ENCODE data around the gene KIR2DL4.
"Not testable (repeated sequence)": the region's sequence is repeated elsewhere in the genome, so short reads cannot be mapped to it uniquely, and the experiment has no call there.

The KIR2DL4 gene

DNA sequence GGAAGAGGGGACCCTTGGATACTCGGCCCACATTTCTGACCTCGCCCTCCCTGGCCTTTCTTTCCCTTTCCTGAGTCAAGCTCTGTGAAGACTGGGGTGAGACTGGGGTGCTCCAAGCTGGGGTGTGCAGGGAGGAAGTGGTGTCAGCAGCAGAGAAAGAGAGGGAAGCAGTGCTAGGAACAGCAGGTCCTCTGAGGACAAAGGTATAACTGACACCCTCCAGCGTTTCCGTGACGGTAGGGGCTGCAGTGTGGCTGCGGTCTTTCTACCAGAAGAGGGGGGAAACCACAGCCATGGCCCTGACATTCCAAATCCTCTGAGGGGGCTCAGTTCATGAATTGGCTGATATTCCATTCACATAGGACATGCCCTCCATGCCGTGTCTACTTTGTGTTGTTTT lies 47.9 kb downstream of the KIR2DL4 start:
- Histone ChIP-seq H3K4me3 (ENCODE audit: low read depth, low read length) (no peak overlapping the region), H3K27me3 (replicated peaks) (no peaks in the 10 kb centered on the region), H3K36me3 (replicated peaks) (no peaks in the 10 kb centered on the region), H3K27ac (no peak overlapping the region)
- TF ChIP-seq, protein P1, sequence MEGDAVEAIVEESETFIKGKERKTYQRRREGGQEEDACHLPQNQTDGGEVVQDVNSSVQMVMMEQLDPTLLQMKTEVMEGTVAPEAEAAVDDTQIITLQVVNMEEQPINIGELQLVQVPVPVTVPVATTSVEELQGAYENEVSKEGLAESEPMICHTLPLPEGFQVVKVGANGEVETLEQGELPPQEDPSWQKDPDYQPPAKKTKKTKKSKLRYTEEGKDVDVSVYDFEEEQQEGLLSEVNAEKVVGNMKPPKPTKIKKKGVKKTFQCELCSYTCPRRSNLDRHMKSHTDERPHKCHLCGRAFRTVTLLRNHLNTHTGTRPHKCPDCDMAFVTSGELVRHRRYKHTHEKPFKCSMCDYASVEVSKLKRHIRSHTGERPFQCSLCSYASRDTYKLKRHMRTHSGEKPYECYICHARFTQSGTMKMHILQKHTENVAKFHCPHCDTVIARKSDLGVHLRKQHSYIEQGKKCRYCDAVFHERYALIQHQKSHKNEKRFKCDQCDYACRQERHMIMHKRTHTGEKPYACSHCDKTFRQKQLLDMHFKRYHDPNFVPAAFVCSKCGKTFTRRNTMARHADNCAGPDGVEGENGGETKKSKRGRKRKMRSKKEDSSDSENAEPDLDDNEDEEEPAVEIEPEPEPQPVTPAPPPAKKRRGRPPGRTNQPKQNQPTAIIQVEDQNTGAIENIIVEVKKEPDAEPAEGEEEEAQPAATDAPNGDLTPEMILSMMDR (IDR thresholded peaks at IDR 0.05; ENCODE audit: low read depth, low read length, missing control alignments), result no peak
- DNase-seq, result no peak
- in situ Hi-C loops (cut with HindIII; ENCODE audit: low pct_ligation_motif_present, low sequenced_read_pairs), result no loop called here

GRCh38 chr19:54855241-54855640 lies 51.8 kb downstream of the KIR2DL4 start:
- H3K36me3 ChIP-seq (replicated peaks); in situ Hi-C loops (cut with HindIII; ENCODE audit: low pct_ligation_motif_present, low sequenced_read_pairs); DNase-seq; H3K4me3 ChIP-seq (ENCODE audit: low read depth, low read length); H3K27me3 ChIP-seq (replicated peaks); H3K27ac ChIP-seq: not testable (repeated sequence)

DNA sequence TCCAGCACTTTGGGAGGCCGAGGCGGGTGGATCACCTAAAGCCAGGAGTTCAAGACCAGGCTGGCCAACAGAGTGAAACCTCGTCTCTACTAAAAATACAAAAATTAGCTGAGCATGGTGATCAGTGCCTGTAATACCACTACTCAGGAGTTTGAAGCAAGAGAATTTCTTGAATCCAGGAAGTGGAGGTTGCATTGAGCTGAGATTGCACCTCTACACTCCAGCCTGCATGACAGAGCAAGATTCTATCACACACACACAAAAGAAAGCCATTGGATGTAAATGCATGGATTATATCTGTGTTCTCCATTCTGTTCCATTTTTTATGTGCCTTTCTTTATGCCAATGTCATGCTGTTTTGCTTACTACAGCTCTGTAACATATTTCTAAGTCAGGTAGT lies 55.1 kb downstream of the KIR2DL4 start:
- H3K27ac ChIP-seq; in situ Hi-C loops (cut with HindIII; ENCODE audit: low pct_ligation_motif_present, low sequenced_read_pairs); DNase-seq; H3K4me3 ChIP-seq (ENCODE audit: low read depth, low read length); H3K27me3 ChIP-seq (replicated peaks); H3K36me3 ChIP-seq (replicated peaks): not testable (repeated sequence)

DNA sequence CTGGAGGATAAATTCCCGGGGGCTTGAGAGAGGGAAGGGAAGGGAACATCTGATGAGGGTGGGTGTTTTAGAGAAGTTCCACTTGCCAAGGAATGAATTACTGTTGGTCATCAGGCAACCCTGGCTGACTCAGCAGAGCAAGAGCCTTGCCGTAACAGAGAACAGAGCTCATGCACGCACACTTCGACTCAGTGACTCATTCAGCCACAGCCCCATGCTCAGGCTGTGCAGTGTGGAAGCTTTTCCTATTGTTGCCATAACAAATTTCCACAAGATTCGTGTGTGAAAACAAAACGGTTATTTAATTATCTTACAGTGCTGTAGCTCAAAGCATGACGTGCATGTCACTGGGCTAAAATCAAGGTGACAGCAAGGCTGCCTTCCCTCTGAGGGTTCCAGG lies 56.0 kb downstream of the KIR2DL4 start:
- H3K4me3 ChIP-seq (ENCODE audit: low read depth, low read length); H3K27ac ChIP-seq; DNase-seq; H3K36me3 ChIP-seq (replicated peaks); in situ Hi-C loops (cut with HindIII; ENCODE audit: low pct_ligation_motif_present, low sequenced_read_pairs); H3K27me3 ChIP-seq (replicated peaks): not testable (repeated sequence)

GRCh38 chr19:54863459-54863858 lies 60.0 kb downstream of the KIR2DL4 start:
- H3K27me3 ChIP-seq (replicated peaks); in situ Hi-C loops (cut with HindIII; ENCODE audit: low pct_ligation_motif_present, low sequenced_read_pairs); H3K27ac ChIP-seq; H3K36me3 ChIP-seq (replicated peaks); H3K4me3 ChIP-seq (ENCODE audit: low read depth, low read length); DNase-seq: not testable (repeated sequence)
